Daoy (cell line): ENCODE results near the gene RALGDS. TPM values are rescaled to one million over a fixed set of nuclear protein-coding genes. Genes with fewer than 3 reads are reported as not detected.
"Not testable (repeated sequence)": the region's sequence is repeated elsewhere in the genome, so short reads cannot be mapped to it uniquely, and the experiment has no call there.

ENCODE experiments used
- DNase-seq: peaks from one replicate; pipeline ENCODE4 v3.0.0-alpha.2; 2015; ENCODE audit warnings: low read depth
- total RNA-seq: library from RNA; depleted of rRNA; stranded (reverse); fragments of >200 nt; shearing (Covaris generic); gene quantifications from 2 replicates; pipeline ENCODE4 v1.2.3, GENCODE V29; 2014

Gene RALGDS
- total RNA-seq, 1 experiment from 2014 or later, result 21.5 TPM

DNA sequence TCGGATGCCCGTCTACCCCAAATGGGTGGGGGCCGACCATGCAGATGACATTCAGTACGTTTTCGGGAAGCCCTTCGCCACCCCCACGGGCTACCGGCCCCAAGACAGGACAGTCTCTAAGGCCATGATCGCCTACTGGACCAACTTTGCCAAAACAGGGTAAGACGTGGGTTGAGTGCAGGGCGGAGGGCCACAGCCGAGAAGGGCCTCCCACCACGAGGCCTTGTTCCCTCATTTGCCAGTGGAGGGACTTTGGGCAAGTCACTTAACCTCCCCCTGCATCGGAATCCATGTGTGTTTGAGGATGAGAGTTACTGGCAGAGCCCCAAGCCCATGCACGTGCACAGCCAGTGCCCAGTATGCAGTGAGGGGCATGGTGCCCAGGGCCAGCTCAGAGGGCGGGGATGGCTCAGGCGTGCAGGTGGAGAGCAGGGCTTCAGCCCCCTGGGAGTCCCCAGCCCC lies 50.5 kb downstream of the RALGDS start:
- not testable (repeated sequence) for DNase-seq

- not testable (repeated sequence) for DNase-seq
These were observed 52.6 kb downstream of the RALGDS start for GRCh38 chr9:133068431-133068830.

GRCh38 chr9:133067813-133068212 lies 53.2 kb downstream of the RALGDS start:
- DNase-seq, result no peak

- no peak for DNase-seq
These were observed 54.0 kb downstream of the RALGDS start for GRCh38 chr9:133067006-133067405.

DNA sequence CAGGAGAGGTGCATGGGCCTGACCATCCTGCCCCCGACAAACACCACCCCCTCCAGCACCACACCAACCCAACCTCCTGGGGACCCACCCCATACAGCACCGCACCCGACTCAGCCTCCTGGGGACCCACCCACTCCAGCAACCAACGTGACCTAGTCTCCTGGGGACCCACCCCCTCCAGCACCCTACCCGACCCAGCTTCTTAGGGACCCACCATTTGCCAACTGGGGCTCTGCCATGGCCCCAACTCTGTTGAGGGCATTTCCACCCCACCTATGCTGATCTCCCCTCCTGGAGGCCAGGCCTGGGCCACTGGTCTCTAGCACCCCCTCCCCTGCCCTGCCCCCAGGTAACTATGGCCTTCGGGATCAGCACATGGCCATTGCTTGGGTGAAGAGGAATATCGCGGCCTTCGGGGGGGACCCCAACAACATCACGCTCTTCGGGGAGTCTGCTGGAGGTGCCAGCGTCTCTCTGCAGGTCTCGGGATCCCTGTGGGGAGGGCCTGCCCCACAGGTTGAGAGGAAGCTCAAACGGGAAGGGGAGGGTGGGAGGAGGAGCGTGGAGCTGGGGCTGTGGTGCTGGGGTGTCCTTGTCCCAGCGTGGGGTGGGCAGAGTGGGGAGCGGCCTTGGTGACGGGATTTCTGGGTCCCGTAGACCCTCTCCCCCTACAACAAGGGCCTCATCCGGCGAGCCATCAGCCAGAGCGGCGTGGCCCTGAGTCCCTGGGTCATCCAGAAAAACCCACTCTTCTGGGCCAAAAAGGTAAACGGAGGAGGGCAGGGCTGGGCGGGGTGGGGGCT lies 54.7 kb downstream of the RALGDS start:
- no peak for DNase-seq

GRCh38 chr9:133065070-133065388 lies 56.0 kb downstream of the RALGDS start:
- DNase-seq, result no peak

DNA sequence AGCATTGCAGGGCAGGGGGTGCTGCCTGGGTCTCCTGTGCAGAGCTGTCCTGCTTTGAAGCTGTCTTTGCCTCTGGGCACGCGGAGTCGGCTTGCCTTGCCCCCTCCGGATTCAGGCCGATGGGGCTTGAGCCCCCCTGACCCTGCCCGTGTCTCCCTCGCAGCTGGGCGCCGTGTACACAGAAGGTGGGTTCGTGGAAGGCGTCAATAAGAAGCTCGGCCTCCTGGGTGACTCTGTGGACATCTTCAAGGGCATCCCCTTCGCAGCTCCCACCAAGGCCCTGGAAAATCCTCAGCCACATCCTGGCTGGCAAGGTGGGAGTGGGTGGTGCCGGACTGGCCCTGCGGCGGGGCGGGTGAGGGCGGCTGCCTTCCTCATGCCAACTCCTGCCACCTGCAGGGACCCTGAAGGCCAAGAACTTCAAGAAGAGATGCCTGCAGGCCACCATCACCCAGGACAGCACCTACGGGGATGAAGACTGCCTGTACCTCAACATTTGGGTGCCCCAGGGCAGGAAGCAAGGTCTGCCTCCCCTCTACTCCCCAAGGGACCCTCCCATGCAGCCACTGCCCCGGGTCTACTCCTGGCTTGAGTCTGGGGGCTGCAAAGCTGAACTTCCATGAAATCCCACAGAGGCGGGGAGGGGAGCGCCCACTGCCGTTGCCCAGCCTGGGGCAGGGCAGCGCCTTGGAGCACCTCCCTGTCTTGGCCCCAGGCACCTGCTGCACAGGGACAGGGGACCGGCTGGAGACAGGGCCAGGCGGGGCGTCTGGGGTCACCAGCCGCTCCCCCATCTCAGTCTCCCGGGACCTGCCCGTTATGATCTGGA lies 56.6 kb downstream of the RALGDS start:
- DNase-seq, result no peak

- DNase-seq, result no peak
These were observed 57.4 kb downstream of the RALGDS start for GRCh38 chr9:133063500-133064231.

DNA sequence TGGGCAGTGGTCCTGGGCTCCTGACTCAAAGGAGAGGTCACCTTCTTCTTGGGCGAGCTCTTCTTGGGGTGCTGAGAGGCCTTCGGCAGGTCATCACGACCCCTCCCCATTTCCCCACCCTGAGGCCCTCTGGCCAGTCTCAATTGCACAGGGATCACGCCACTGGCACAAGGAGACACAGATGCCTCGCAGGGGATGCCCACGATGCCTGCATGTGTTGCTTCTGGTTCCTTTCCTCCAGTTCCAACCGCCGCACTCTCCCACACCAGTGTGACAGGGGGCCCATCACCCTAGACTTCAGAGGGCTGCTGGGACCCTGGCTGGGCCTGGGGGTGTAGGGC lies 57.9 kb downstream of the RALGDS start:
- DNase-seq, result no peak

DNA sequence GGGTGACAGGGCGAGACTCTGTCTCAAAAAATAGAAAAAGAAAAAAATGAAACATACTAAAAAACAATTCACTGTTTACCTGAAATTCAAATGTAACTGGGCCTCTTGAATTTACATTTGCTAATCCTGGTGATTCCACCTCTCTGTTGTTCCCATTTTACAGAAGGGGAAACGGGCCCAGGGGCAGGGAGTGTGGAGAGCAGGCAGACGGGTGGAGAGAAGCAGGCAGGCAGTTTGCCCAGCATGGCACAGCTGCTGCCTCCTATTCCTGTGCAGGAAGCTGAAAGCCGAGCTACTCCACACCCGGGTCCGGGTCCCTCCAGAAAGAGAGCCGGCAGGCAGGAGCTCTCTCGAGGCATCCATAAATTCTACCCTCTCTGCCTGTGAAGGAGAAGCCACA lies 58.5 kb downstream of the RALGDS start:
- DNase-seq, result not testable (repeated sequence)

GRCh38 chr9:133061764-133062145 lies 59.3 kb downstream of the RALGDS start, which contains the start of gene CEL:
CEL (plus strand) TSS chr9:133061981; CDS start chr9:133062003, 22 bp downstream.
- not testable (repeated sequence) for DNase-seq

GRCh38 chr9:133061019-133061763 lies 59.8 kb downstream of the RALGDS start:
- not testable (repeated sequence) for DNase-seq

GRCh38 chr9:133060417-133060841 lies 60.6 kb downstream of the RALGDS start:
- DNase-seq, result no peak

DNA sequence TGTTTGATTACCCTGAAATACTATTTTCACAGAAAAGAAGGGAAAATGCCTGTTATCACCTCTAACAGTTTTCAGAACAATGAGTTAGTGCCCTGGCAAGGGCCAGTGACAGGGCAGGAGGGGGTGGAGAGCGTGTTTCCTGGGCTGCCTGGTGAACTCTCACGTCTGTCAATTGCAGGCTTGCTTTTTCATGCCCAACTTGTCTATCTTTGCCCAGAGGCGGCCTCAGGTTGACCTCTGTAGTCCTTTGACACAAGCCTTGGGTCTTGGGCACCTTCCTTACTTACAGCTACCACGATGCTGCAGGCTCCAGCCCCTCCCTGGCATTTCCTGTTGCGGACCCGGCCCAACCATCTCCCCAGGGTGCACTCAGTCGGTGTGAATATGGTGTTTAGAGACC lies 61.4 kb downstream of the RALGDS start:
- DNase-seq, result no peak

GRCh38 chr9:133058550-133059320 lies 62.3 kb downstream of the RALGDS start:
- no peak for DNase-seq

- no peak for DNase-seq
These were observed 63.0 kb downstream of the RALGDS start for GRCh38 chr9:133058071-133058470.

GRCh38 chr9:133057553-133057952 lies 63.5 kb downstream of the RALGDS start:
- no peak for DNase-seq

- DNase-seq, result no peak
These were observed 64.0 kb downstream of the RALGDS start for GRCh38 chr9:133057006-133057405.

DNA sequence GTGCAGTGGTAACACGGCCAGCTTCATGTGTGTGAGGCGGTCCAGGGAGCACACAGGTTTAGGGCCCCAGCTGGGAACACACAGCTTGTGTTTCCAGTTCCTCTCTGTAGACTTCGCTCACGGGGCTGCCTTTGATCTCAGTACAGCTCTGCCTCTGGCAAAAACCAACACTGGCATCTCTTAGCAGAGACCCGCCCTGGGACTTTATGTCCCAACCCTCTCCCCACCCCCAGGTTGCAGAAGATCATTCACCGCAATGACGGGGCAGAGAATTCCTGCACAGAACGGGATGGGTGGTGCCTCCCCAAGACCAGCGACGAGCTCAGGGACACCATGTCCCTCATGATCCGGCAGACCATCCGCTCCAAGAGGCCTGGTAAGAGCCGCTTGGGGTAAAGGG lies 64.5 kb downstream of the RALGDS start:
- no peak for DNase-seq

- DNase-seq, result no peak
These were observed 65.1 kb downstream of the RALGDS start for GRCh38 chr9:133055788-133056420.
